Thyroid gland (tissue), 4 donors: ENCODE results near the gene FOXJ2.
"Not testable (repeated sequence)": the region's sequence is repeated elsewhere in the genome, so short reads cannot be mapped to it uniquely, and the experiment has no call there.

Experiments
- CTCF ChIP-seq, 6 experiments: fragments of 200-600 bp in 3 of 6; fragments of 450-650 bp in 3 of 6; sonication (generic) in 3 of 6; IDR thresholded peaks; one replicate each; pipeline ENCODE4 v1.5.1; 2016 to 2019; ENCODE audit warnings: antibody characterized with exemption in 6 of 6, mild to moderate bottlenecking in 2 of 6, inconsistent platforms in 1 of 6, moderate library complexity in 1 of 6
- POLR2A ChIP-seq, 2 donors: fragments of 450-650 bp; IDR thresholded peaks; one replicate each; pipeline ENCODE4 v1.6.1; 2017; ENCODE audit warnings: antibody characterized with exemption in 2 of 2, mild to moderate bottlenecking in 2 of 2, moderate library complexity in 1 of 2

DNA sequence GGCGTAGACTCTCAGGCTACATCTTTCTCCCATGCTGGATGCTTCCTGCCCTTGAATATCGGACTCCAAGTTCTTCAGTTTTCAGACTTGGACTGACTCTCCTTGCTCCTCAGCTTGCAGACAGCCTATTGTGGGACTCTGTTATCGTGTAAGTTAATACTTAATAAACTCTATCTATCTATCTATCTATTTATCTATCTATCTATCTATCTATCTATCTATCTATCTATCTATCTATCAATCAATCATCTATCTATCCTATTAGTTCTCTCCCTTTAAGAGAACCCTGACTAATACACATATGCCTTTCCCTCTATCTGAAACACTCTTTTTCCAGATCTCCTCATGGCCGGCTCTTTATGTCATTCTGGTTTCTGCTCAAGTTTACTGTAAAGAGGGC lies 27.6 kb upstream of the FOXJ2 start:
- TF ChIP-seq CTCF, POLR2A (IDR thresholded peaks at IDR 0.05): not testable (repeated sequence)
